Kidney glomerular epithelial cell (primary cell): ENCODE data around the gene OXNAD1.

Source experiments
- DNase-seq: peaks from one replicate; lab custom pipeline; 2025; lab: John Stamatoyannopoulos, UW

The OXNAD1 gene

DNA sequence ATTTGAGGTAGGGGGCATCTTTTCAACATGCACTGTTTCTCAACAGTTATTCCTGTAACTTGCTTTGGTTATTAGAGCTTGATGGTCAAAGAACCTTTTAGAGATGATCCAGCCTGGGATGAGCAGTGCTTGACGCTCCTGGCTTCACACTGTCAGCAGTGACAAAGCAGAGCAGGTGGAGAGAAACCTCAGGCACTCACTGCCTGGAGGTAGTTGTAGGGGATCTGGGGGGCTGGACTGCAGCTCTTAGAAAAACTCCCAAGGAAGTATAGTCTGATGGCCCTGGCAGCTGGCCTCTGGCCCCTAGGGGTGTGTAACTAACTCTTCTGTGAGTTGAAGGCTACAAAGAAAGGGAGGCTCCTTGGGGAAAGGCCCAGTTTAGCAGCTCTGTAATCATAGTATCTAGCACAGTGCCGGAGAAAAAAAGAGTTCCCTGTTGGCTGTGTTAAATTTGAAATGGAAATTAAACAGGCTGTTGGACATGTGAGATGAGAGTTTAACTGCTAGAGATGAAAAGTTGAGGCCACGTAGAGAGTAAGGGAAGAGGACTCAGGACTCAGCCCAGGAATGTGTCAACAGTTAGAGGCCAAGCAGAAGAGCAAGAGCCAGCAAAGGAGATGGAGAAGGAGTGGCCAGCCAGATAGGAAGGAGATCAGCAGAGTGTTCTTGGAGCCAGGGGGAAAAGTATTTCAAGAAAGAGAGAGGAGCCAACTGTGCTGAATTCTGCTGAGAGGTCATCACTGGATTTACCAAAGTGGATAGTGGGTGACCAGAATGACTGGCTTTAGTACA is 14.2 kb downstream of the OXNAD1 start:
- DNase-seq, result no peak

- no peak for DNase-seq
These were observed 15.7 kb downstream of the OXNAD1 start for GRCh38 chr3:16280671-16281070.

DNA sequence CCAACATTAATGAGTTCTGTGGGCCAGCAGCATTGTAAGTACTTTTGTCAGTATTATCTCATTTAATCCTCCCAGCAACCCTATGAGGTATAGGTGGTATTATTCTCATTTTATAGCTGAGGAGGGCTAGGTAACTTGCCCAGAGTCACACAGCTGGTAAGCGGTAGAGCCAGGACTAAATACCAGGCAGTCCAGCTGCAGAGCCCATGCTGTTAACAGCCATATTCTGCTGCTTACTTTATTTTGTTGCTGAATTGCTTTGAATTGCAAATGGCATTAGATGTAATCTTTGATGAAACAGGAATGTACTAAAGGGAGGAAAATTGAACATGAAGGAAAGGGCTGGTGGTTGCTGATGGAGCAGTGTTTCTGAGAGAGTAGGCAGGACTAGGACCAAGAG is 19.6 kb downstream of the OXNAD1 start:
- DNase-seq, result no peak

DNA sequence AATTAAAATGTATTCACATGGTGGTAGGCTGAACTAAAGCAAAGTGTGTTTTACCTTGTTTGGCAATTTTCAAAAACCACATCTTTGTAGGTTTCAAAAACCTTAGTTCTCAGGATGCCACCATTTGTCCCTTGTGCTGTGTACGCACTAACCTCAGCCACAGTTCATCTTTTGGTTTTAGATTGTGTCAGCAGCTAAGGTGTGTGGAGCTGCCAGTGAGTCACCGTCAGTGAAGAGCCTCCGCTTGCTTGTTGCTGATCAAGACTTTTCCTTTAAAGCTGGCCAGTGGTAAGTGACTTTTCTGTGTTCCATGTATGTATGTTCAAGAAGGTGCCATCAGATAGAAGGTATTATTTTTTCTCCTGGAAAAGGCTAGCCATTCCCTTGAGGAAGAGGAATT is 21.1 kb downstream of the OXNAD1 start:
- no peak for DNase-seq

- DNase-seq, result no peak
These were observed 21.9 kb downstream of the OXNAD1 start for GRCh38 chr3:16286751-16287543.

- no peak for DNase-seq
These were observed 23.7 kb downstream of the OXNAD1 start for GRCh38 chr3:16288664-16289063.

DNA sequence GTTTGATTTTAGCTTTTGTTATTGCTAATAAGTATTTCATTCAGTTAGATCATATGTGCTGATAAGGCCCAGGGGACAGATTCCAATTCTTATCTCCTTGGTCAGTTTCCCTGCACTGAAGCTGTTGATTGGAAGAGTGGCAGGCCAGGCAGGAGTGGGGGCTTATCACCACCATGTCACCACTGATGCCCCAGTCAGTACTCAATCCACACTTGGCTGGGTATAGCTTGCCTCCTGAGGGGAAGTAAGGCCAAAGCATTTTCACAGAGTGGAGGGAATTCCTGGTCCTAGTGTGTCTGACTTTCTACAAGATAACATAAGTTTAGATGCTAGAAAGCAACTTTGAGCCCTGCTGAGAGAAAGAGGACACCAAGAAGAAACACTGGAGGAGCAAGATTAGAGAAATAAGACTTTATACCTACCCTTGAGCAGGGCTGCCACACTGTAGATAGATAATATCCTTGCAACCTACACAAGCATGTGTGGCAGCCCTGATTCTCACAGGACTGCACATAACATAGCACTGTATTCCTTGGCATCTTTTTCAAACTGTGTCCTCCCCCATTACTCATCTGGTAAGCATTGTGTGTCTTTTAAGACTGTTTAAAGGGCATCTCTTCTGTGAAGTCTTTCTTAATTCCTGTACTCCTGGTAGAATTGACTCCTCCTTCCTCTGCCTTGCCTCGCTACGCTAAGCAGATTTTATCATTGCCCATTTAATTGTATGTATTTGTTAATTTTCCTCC is 24.3 kb downstream of the OXNAD1 start:
- no peak for DNase-seq

- DNase-seq, result peak; percentile 67
These were observed 25.2 kb downstream of the OXNAD1 start for GRCh38 chr3:16290007-16290826.

DNA sequence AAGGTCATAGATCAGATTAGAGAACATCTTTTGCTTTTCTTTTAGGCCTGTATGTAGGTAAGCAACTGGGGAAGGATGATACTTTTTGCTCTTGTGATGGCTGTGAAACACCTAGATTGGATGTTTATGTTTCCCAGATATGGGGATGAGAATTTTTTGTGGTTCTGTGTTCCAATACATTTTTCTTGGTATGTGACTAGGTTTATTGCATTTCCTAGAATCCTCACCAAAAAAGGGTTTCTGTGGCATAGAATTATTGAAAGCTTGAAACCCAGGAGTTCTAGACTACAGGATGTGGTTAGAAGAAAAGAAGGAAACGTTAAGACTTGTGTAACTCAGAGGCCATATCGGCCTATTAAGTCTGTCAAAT is 25.8 kb downstream of the OXNAD1 start:
- no peak for DNase-seq

- no peak for DNase-seq
These were observed 29.8 kb downstream of the OXNAD1 start for GRCh38 chr3:16294844-16295243.

DNA sequence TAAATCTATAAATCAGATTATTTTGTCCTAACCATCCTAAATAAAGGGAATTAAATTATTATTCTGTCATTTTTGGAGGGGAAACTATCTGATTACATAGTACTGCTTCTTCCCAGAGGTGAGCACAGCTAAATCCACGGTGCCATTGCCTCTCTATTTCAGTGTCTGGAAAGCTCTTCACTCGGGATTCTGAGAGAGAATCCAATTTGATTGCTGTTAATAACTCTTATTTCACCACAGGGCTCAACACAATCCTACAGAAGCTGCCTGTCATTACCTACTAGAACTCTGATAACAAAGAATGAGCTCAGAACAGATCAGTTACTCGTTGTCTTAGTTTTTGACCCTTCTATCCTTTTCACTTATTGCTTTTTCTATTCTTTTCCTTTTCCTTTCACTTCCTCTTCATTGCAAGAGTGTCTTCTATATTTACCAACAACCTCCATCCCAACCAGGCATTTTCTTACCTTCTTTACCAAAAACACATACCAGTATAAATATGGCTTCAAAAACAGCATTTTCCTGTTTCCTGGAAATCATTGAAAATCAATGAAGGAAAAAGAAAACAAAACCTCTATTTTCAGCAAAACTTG is 30.4 kb downstream of the OXNAD1 start:
- DNase-seq, result no peak

DNA sequence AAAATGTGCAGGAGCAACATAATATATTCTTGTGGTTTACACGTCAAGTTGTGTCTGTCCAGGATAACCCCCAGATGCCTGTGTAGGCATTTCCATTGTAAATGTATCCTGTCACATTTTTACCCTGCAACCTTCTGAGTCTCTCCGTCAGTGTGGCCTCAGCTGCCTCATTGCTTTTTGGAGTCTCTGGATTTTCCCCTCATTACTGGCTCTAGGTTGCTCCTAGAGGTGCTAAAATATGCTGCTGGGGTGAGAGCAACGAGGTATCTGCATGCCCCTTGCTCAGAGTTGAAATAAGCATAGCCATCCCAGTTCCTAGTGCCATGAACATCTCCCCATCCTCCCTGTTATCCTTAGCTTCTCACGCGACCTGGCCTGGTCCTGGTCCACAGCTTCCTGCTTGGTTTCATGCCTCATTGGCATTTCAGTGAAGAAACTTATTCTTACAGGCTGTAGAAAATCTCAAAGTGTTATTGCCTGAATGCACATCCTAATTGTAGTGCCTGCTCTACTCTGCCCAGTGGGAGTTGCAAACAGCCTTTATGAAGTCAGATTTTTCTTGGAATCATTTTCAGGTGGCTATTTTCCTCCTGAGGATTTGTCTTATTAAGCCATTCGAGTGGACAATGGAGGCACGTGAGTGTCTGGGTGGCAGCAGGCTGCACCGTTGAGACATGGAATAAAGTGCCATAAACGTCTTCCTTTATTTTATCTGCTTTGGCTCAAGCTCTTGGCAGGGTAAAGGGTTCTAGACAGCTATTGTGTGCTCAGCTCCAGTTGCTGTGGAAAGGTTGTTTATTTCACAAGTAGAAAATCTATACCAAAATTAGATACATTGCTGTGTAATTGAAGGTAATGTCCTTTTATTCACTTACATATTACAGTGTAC is 33.2 kb downstream of the OXNAD1 start:
- peak; percentile 12 for DNase-seq

DNA sequence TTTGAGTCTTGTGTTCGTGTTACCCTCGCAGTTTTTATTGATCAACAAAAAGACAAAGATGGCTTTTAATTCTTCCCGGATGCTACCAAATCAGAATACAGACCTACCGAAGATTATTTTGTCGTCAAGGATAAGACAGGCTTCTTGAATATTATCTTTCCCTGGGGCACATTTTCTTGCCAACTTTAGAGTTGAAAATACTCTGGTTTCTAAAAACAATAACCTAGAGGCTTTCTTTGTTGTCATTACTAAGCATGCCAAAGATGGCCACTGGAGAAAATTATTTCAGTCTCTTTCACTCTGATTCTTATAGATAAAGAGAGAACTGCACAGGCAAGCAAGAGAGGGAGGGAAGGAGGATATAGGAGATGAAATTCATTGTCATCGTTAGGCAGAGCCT is 33.9 kb downstream of the OXNAD1 start:
- no peak for DNase-seq

DNA sequence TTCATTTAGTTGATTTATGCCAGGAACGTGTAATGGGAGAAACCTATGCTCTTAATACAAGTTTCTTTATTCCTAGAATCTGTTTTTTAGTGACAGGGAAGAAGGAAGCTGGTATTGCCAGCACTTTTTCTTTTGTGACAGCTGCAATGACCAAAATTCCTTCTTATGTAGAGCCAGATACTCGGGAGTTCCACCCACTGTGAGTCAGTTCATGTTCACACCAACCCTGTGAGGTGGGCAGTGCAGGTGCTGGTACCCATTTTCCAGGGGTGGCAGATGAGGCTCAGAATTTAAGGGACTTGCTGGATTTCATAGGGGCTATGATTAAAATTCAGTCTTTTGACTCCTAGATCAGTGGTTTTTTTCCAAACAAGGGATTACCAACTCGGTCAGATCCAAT is 34.7 kb downstream of the OXNAD1 start:
- no peak for DNase-seq

DNA sequence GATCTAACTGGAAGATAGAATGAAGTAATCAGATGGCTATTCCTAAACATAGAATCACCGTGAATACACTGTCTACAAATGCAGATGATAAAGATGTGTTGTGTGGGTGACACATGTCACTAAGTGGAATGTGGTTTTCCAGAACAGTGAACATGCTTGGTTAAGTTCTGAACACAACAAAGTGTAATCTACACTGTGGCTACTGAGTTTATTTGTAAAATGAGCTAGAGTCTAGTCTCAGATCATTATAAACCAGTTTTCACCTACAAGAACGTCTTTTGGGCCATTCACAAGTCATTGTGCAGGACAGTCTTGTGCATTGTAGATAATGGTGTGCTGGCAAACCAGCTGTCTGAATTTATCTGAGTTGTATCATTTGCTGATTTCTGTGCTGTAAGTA is 35.3 kb downstream of the OXNAD1 start:
- DNase-seq, result peak; percentile 46

GRCh38 chr3:16300881-16301359 is 35.9 kb downstream of the OXNAD1 start:
- no peak for DNase-seq

- DNase-seq, result no peak
These were observed 36.5 kb downstream of the OXNAD1 start for GRCh38 chr3:16301507-16301906.

GRCh38 chr3:16302082-16302631 is 37.1 kb downstream of the OXNAD1 start:
- no peak for DNase-seq

GRCh38 chr3:16303037-16303575 is 38.1 kb downstream of the OXNAD1 start:
- DNase-seq, result no peak
